ENCODE data around the gene MAST3. TPM values are rescaled to one million over a fixed set of nuclear protein-coding genes. Genes with fewer than 3 reads are reported as not detected.

MAST3 gene
- total RNA-seq, 1 donor from 2014 or later, result 16.6 TPM

DNA sequence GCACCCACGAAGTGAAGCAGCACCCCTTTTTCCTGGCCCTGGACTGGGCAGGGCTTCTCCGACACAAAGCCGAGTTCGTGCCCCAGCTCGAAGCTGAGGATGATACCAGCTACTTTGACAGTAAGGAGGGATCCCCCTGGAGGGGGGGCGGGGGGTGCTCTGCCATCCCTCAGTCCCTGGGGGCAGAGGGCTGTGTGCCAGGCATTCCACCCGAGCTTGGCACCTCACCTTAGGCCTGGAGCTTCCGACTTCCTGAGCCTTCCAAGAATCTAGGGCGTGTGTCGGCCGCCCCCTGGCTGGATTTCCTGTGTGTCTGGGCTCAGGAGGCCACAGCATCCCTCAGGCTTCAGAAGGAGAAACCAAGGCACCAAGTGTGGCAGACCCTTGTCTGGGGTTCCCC, 39.7 kb downstream of the MAST3 start:
- intact Hi-C loops (cut with micrococcal nuclease), result no loop called here
- Mint-ChIP-seq H3K9me3 (no peaks in the 10 kb centered on the region), H3K36me3 (ENCODE audit: low read depth) (peaks cover 41% of the 10 kb centered on the region), H3K4me3 (ENCODE audit: low read depth) (no peak overlapping the region), H3K27me3 (ENCODE audit: low read depth) (no peaks in the 10 kb centered on the region), H3K27ac (no peak overlapping the region), H3K4me1 (ENCODE audit: low read depth) (no peaks in the 10 kb centered on the region)
- no peak for DNase-seq (ENCODE audit: low spot score)

DNA sequence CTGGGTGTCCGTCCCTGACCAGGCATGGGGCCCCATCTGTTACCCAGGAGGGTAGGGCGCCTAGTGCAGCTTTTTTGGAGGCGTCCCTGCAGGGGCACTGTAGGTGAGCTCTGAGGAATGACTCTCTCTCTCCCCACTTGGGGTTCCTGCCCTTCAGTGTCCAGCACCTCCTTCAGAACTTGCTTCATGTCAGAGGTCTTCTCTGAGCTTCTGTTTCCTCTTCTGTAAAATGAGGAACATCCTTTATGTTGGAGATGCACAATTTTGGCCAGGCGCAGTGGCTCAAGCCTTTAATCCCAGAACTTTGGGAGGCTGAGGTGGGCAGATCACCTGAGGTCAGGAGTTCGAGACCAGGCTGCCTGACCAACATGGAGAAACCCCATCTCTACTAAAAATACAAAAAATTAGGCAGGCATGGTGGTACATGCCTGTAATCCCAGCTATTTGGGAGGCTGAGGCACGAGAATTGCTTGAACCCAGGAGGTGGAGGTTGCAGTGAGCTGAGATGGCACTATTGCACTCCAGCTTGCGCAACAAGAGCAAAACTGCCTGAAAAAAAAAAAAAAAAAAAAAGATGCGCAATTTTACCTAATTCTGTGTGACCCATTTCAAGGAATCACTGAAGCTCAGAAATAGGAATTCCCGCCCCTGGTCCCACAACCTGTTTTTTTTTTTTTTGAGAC, 40.2 kb downstream of the MAST3 start:
- no peak for DNase-seq (ENCODE audit: low spot score)
- H3K36me3 Mint-ChIP-seq (ENCODE audit: low read depth), result peaks cover 37% of the 10 kb centered on the region
- intact Hi-C loops (cut with micrococcal nuclease), result no loop called here
- H3K4me3 Mint-ChIP-seq (ENCODE audit: low read depth), result no peak overlapping the region
- H3K4me1 Mint-ChIP-seq (ENCODE audit: low read depth), result no peaks in the 10 kb centered on the region
- H3K27ac Mint-ChIP-seq, result no peak overlapping the region
- H3K27me3 Mint-ChIP-seq (ENCODE audit: low read depth), result no peaks in the 10 kb centered on the region
- no peaks in the 10 kb centered on the region for H3K9me3 Mint-ChIP-seq

DNA sequence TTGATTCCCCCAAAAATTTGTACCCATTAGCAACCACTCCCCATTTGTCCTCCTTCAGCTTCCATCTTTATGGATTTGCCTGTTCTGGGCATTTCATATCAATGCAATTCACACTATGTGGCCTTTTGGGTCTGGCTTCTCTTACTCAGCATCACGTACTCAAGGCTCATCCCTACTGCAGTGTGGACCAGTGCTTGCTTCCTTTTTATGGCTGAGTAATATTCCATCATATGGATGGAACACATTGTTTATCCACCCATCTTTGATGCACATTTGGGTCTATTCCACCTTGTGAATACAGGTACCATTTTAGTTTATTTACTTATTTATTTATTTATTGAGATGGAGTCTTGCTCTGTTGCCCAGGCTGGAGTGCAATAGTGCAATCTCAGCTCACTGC, 42.9 kb downstream of the MAST3 start:
- H3K36me3 Mint-ChIP-seq (ENCODE audit: low read depth), result peaks cover 45% of the 10 kb centered on the region
- no peak overlapping the region for H3K27ac Mint-ChIP-seq
- no peak for DNase-seq (ENCODE audit: low spot score)
- H3K4me3 Mint-ChIP-seq (ENCODE audit: low read depth), result no peak overlapping the region
- no peaks in the 10 kb centered on the region for H3K27me3 Mint-ChIP-seq (ENCODE audit: low read depth)
- H3K9me3 Mint-ChIP-seq, result no peaks in the 10 kb centered on the region
- intact Hi-C loops (cut with micrococcal nuclease), result no loop called here
- H3K4me1 Mint-ChIP-seq (ENCODE audit: low read depth), result no peaks in the 10 kb centered on the region

DNA sequence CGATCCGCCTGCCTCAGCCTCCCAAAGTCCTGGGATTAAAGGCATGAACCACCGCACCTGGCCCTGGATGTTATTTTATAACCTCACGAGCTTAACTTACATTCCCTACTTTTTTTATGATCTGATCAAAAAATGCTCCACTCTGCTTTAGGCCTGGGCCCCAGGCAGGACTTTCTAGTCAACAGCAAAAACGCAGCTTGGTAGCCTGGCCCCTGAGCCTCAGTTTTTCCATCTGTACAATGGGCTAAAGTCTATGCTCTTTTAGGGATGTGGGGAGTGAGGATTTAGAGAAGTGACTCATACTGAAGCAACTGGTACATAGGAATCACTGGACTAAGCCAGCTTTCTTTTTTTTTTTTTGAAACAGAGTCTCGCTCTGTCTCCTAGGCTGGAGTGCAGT, 43.5 kb downstream of the MAST3 start:
- H3K36me3 Mint-ChIP-seq (ENCODE audit: low read depth), result peaks cover 47% of the 10 kb centered on the region
- no peak overlapping the region for H3K4me3 Mint-ChIP-seq (ENCODE audit: low read depth)
- H3K27me3 Mint-ChIP-seq (ENCODE audit: low read depth), result no peaks in the 10 kb centered on the region
- intact Hi-C loops (cut with micrococcal nuclease), result no loop called here
- no peak overlapping the region for H3K27ac Mint-ChIP-seq
- H3K9me3 Mint-ChIP-seq, result no peaks in the 10 kb centered on the region
- DNase-seq (ENCODE audit: low spot score), result no peak
- no peaks in the 10 kb centered on the region for H3K4me1 Mint-ChIP-seq (ENCODE audit: low read depth)

DNA sequence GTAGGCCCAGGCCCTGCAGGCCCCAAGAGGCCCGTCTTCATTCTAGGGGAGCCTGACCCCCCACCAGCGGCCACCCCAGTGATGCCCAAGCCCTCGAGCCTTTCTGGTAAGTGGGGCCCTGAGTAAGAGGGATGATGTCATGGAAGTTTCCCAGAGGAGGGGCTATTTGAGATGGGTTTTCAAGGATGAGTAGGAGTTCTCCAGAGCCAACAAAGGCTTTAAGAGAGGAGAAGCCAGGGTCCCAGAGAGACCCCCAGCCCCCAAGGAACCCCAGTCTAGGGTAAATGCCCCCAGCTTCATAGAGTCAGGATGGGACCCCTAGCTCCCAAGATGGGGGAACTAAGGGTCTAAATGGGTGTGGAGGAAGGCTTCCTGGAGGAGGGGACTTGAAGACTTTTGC, 46.3 kb downstream of the MAST3 start:
- peaks cover 58% of the 10 kb centered on the region for H3K36me3 Mint-ChIP-seq (ENCODE audit: low read depth)
- no peak overlapping the region for H3K27ac Mint-ChIP-seq
- H3K27me3 Mint-ChIP-seq (ENCODE audit: low read depth), result no peaks in the 10 kb centered on the region
- DNase-seq (ENCODE audit: low spot score), result no peak
- no peaks in the 10 kb centered on the region for H3K9me3 Mint-ChIP-seq
- no peaks in the 10 kb centered on the region for H3K4me1 Mint-ChIP-seq (ENCODE audit: low read depth)
- H3K4me3 Mint-ChIP-seq (ENCODE audit: low read depth), result no peak overlapping the region
- intact Hi-C loops (cut with micrococcal nuclease), result no loop called here

DNA sequence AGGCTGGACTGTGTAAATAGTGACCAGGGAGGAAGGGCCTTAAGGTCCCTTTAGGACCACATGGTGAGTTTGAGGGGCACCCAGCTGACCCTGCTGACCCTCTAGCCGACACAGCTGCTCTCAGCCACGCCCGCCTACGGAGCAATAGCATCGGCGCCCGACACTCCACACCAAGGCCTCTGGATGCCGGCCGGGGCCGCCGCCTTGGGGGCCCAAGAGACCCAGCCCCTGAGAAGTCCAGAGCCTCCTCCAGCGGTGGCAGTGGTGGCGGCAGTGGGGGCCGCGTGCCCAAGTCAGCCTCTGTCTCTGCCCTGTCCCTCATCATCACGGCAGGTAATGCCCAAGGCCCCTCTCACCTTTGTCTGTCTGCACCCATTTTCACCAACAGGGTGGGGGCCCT, 46.8 kb downstream of the MAST3 start:
- intact Hi-C loops (cut with micrococcal nuclease), result no loop called here
- Mint-ChIP-seq H3K27ac (no peak overlapping the region), H3K9me3 (no peaks in the 10 kb centered on the region)

DNA sequence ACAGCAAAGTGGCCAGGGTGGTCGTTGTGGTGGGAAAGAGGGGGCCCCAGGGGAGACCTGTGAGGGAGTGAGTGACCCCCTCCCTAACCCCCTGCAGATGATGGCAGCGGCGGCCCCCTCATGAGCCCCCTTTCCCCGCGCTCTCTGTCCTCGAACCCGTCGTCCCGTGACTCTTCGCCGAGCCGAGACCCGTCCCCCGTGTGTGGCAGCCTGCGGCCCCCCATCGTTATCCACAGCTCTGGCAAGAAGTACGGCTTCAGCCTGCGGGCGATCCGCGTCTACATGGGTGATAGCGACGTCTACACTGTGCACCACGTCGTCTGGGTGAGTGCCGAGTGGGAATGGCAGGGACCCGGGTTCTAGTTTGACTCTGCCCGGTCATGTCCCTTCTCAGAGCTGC, 47.3 kb downstream of the MAST3 start:
- H3K4me1 Mint-ChIP-seq (ENCODE audit: low read depth), result no peaks in the 10 kb centered on the region
- H3K4me3 Mint-ChIP-seq (ENCODE audit: low read depth), result no peak overlapping the region
- H3K27me3 Mint-ChIP-seq (ENCODE audit: low read depth), result no peaks in the 10 kb centered on the region
- DNase-seq (ENCODE audit: low spot score), result no peak
- intact Hi-C loops (cut with micrococcal nuclease), result no loop called here
- no peak overlapping the region for H3K27ac Mint-ChIP-seq
- H3K9me3 Mint-ChIP-seq, result no peaks in the 10 kb centered on the region
- peaks cover 55% of the 10 kb centered on the region for H3K36me3 Mint-ChIP-seq (ENCODE audit: low read depth)

More for the DNA sequence above, 46.8 kb downstream of the MAST3 start:
- H3K4me3 Mint-ChIP-seq (ENCODE audit: low read depth), result no peak overlapping the region
- DNase-seq (ENCODE audit: low spot score), result no peak
- H3K27me3 Mint-ChIP-seq (ENCODE audit: low read depth), result no peaks in the 10 kb centered on the region
- H3K4me1 Mint-ChIP-seq (ENCODE audit: low read depth), result no peaks in the 10 kb centered on the region
- H3K36me3 Mint-ChIP-seq (ENCODE audit: low read depth), result peaks cover 55% of the 10 kb centered on the region

DNA sequence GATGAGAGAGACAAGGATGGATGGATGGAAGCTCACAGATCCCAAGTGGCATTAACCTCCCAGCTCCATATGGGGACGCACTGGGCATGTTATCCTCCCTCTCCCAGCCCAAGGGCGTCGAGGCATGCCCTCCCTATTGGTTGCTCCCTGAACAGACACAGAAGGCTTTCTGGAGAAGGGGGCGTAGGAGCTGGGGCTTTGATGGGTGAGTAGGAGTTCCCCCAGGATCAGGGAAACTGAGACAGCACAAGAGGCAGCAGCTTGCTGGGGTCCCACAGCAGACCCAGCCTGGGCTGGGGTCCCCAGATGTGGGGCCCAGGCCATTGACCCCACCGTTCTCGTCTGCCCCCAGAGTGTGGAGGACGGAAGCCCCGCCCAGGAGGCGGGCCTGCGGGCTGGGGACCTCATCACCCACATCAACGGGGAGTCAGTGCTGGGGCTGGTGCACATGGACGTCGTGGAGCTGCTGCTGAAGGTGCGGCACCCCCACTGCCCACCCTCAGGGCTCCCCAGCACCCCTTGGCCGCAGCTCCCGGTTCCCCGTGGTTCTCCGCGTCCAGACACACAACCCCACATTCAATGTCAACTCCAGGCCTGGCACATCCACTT, 47.9 kb downstream of the MAST3 start:
- H3K27ac Mint-ChIP-seq, result no peak overlapping the region
- peaks cover 51% of the 10 kb centered on the region for H3K36me3 Mint-ChIP-seq (ENCODE audit: low read depth)
- H3K27me3 Mint-ChIP-seq (ENCODE audit: low read depth), result no peaks in the 10 kb centered on the region
- no peak for DNase-seq (ENCODE audit: low spot score)
- H3K4me1 Mint-ChIP-seq (ENCODE audit: low read depth), result no peaks in the 10 kb centered on the region
- intact Hi-C loops (cut with micrococcal nuclease), result no loop called here
- no peak overlapping the region for H3K4me3 Mint-ChIP-seq (ENCODE audit: low read depth)
- H3K9me3 Mint-ChIP-seq, result no peaks in the 10 kb centered on the region

DNA sequence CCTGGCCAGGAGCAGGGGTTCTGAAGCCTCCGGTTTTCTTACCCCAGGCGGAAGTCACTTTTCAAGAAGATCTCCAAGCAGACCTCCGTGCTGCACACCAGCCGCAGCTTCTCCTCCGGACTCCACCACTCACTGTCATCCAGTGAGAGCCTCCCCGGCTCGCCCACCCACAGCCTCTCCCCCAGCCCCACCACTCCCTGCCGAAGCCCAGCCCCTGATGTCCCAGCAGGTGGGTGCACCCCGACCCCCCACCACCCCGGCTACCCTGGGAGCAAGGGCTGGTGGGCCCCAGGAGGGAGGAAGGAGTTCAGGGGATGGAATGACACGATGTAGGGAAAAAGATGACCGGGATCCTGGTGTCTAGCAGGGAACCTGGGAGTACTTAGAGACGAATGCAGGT, 49.8 kb downstream of the MAST3 start:
- H3K4me1 Mint-ChIP-seq (ENCODE audit: low read depth), result peaks cover 5% of the 10 kb centered on the region

DNA sequence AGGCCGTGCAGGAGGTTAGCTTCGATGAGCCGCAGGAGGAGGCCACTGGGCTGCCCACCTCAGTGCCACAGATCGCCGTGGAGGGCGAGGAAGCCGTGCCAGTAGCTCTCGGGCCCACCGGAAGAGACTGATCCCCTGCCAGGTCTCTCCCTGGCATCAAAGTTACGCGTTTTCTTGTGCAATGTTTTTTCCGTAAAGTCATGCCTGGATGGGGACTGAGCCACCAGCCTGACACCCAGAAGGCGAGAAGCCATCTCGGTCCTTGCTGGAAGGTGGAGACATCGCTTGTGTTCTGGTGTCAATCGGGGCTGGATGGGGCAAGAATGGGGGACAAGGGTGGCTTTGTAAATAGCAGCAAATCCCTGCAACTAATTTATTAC, 52.0 kb downstream of the MAST3 start:
- no peak for DNase-seq (ENCODE audit: low spot score)

More for the DNA sequence above, 49.8 kb downstream of the MAST3 start:
- H3K9me3 Mint-ChIP-seq, result no peaks in the 10 kb centered on the region
- H3K27me3 Mint-ChIP-seq (ENCODE audit: low read depth), result no peaks in the 10 kb centered on the region
- no peak overlapping the region for H3K27ac Mint-ChIP-seq
- intact Hi-C loops (cut with micrococcal nuclease), result no loop called here
- peaks cover 38% of the 10 kb centered on the region for H3K36me3 Mint-ChIP-seq (ENCODE audit: low read depth)
- DNase-seq (ENCODE audit: low spot score), result no peak
- no peak overlapping the region for H3K4me3 Mint-ChIP-seq (ENCODE audit: low read depth)

DNA sequence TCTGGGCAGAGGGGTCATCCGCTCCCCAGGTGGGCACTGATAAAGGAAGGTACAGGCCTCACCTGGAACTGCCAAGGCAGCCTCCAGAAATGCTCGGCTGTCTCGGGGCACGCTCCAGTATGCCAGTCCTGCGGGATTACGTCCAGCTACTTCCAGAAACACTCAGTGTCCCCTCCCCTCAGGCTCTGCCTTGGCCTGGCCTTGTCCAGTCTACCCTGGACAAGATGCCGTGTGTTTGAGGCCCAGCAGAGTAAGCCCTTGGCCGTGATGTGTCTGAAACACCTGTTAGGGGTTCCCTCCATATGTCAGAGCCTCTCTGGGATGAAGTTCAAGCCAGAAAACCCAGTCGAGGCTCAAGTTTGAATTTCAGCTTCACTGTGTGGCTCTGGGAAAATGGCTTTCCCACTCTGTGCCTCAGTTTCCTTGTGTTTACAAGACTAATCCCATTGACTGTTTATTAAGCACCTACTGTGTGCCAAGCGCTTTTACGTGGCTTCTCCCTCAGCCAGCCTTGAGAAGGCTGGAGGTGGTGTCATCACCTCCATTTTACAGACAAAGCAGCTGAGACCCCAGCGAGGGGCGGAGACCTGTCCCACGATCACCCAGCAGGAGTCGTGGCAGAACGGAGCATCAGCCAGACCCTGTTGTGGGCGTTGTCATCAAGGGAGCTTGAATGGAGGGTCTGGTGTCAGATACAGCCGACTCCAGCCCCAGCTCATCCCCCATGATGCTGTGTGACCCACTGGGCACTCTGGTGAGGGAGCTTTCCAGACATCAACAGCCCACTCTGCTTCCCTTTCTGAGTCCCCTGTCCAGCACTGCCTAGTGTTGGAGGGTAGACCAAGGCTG, 53.4 kb downstream of the MAST3 start:
- H3K27ac Mint-ChIP-seq, result peak overlapping the region; percentile 100
- no peak for DNase-seq (ENCODE audit: low spot score)
- intact Hi-C loops (cut with micrococcal nuclease), result loop anchor here (5.0 kb wide), 1 partner anchor 204 kb away; no protein-coding TSS in a partner anchor
- peaks cover 15% of the 10 kb centered on the region for H3K36me3 Mint-ChIP-seq (ENCODE audit: low read depth)
- H3K4me1 Mint-ChIP-seq (ENCODE audit: low read depth), result peaks cover 20% of the 10 kb centered on the region
- no peaks in the 10 kb centered on the region for H3K27me3 Mint-ChIP-seq (ENCODE audit: low read depth)
- no peaks in the 10 kb centered on the region for H3K9me3 Mint-ChIP-seq
- peak overlapping the region; percentile 93 for H3K4me3 Mint-ChIP-seq (ENCODE audit: low read depth)

More for the DNA sequence above, 52.0 kb downstream of the MAST3 start:
- Mint-ChIP-seq H3K4me1 (ENCODE audit: low read depth) (peaks cover 17% of the 10 kb centered on the region), H3K27ac (no peak overlapping the region), H3K36me3 (ENCODE audit: low read depth) (peaks cover 27% of the 10 kb centered on the region), H3K27me3 (ENCODE audit: low read depth) (no peaks in the 10 kb centered on the region), H3K4me3 (ENCODE audit: low read depth) (no peak overlapping the region), H3K9me3 (no peaks in the 10 kb centered on the region)
- intact Hi-C loops (cut with micrococcal nuclease), result no loop called here

DNA sequence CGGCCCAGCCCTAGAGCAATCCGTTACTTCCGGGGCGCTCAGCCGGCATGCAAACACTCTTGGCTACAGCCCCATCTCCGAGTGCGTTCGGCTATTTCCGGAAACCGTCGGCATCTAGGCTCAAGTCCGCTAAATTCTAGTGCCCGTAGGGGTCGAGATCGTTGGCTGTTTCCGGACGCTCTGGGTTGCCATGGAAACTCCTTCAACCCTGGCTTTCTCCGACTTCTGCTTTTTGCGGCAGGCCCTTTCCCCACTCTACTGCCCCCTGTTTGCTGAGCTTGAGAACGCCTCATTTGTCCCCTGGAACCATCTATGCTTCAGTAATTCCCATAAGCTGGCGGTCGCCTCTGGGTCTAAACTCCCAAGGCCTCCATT, 54.9 kb downstream of the MAST3 start:
- H3K27ac Mint-ChIP-seq, result peak overlapping the region; percentile 100
- peaks cover 22% of the 10 kb centered on the region for H3K4me1 Mint-ChIP-seq (ENCODE audit: low read depth)
- DNase-seq (ENCODE audit: low spot score), result peak; percentile 97
- H3K4me3 Mint-ChIP-seq (ENCODE audit: low read depth), result peak overlapping the region; percentile 93
- H3K36me3 Mint-ChIP-seq (ENCODE audit: low read depth), result peaks cover 12% of the 10 kb centered on the region
- intact Hi-C loops (cut with micrococcal nuclease), result loop anchor here (1.0 to 5.0 kb wide), 3 partner anchors 33 to 205 kb away; partner anchors contain the start of gene MPV17L2
- no peaks in the 10 kb centered on the region for H3K9me3 Mint-ChIP-seq
- no peaks in the 10 kb centered on the region for H3K27me3 Mint-ChIP-seq (ENCODE audit: low read depth)
